IPS-11a (cell line): ENCODE data around the gene KLHL22.
"Not testable (repeated sequence)": the region's sequence is repeated elsewhere in the genome, so short reads cannot be mapped to it uniquely, and the experiment has no call there.

Source experiments
- H3K4me3 ChIP-seq: one replicate; pipeline ENCODE4 v1.5.1; 2013; ENCODE audit warnings: low read depth, low read length, control low read depth

The KLHL22 gene

DNA sequence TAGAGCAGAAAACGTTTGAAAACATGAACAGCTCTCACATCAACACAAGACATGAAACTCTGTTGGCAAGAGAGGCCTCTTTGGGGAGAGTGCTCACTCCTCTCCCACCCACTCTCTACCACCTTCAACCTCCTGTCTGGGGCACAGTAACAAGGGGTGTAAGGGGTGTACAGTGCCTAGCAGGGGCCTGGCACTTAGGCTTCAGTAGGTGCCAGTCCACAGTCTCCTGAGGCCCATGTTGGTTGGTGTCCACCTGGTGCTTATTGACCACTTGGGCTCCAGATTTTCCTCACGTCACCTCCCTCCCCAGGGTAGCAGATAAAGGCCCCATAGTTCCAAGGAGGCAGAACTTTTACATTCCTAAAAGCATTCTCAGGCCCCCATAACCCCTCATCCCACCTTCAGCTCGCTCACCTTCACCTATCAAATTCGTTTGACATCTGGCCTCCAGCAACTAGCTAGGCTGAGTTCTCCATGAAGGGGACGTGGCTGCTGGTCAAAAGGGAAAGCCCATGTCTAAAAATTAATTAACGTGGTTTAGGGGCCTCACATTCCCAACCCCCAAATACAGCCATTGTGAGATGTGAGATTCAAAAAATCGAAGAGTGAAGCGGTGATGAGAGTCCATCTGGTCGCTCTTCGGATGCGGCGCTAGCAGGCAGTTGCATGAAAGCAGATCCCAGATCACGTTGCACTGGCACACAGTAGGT lies 11.1 kb upstream of the KLHL22 start:
- peak overlapping the region; percentile 86 for H3K4me3 ChIP-seq

DNA sequence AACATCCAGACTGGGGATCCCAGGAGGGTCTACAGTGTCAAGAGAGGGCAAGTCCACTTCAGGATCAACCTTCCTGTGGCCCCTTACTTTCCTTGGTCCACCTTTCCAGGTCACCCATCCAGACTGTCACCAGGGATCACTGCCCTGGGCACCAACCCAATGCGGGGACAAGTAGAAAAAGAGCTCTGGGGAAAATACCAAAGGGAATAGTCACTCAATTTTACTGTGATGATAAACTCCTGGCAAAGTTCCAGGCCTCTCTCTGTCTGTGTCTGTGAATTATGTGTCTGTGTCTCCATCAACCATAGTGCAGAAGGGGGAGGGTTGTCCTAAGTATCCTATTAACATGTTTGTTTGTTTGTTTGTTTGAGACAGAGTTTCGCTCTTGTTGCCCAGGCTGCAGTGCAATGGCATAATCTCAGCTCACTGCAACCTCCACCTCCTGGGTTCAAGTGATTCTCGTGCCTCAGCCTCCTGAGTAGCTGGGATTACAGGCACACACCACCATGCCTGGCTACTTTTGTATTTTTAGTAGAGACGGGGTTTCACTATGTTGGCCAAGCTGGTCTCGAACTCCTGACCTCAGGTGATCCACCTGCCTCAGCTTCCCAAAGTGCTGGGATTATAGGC lies 8.8 kb upstream of the KLHL22 start:
- not testable (repeated sequence) for H3K4me3 ChIP-seq

DNA sequence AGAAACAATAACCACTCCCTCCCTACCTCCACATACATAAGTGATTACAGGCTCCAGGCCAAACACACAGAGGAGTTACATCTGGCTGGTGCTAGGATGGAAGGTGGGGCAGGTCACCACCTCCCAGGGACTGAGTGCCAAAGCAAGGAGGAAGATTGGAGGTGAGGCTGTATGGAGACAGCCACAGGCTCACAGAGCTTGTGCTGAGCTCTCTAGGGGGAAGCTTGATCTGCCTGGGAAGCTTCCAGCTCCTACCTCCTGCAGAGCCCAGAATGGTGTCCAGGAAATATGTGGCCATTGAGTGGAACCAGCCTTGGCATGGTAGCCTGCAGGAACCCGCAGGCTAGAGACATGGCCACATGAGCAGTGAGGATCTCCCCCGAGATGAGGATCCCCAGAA lies 8.2 kb upstream of the KLHL22 start:
- H3K4me3 ChIP-seq, result no peak overlapping the region

DNA sequence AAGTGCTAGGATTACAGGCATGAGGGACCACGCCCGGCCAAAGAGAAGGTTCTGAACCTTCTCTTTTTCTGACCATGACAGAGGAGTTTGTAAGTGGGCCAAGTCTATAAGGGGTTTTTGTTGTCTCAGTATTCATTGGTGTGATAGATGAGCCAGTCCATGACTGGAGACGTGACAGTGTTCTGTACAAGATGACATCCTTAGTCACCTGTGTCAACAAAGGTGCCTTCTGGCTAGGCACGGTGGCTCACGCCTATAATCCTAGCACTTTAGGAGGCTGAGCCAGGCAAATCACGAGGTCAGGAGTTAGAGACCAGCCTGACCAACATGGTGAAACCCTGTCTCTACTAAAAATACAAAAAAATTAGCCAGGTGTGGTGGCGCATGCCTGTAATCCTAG lies 4.2 kb upstream of the KLHL22 start:
- no peak overlapping the region for H3K4me3 ChIP-seq

DNA sequence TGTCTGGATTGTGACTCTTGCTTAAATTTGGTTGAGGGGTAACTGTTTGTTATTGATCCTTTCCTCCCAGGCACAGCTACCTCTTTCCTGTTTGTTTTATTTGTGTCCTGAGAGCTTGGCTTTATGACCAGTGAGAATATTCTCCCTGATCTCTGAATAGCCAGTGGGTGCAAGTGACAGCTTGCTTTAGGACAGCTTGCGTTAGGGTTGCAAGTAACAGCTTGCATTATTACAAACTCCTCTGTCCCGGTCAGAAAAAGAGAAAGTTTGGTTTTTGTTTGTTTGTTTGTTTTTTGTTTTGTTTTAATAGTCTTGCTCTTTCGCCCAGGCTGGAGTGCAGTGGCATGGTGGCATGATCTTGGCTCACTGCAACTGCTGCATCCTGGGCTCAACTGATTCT lies 3.3 kb upstream of the KLHL22 start:
- H3K4me3 ChIP-seq, result no peak overlapping the region

DNA sequence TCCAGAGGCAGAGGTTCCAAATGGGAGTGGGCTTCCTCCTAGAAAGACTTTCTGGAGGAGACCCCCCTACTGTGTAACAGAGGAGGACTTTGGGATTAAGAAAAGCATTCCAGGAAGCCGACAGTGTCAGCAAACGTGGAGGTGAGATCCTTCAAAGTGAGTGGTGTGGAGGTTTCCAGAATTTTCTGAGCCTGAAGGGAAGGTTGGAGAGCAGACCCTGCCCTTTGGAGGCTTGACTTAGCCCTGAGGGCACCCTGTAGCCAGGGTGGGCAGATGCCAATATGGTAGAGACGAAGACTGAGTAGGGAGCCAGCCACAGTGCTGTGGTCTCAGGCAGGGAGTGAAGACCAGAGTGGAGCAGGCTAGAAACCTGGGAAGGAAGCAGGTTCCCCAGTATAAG lies 1.8 kb upstream of the KLHL22 start:
- H3K4me3 ChIP-seq, result no peak overlapping the region

DNA sequence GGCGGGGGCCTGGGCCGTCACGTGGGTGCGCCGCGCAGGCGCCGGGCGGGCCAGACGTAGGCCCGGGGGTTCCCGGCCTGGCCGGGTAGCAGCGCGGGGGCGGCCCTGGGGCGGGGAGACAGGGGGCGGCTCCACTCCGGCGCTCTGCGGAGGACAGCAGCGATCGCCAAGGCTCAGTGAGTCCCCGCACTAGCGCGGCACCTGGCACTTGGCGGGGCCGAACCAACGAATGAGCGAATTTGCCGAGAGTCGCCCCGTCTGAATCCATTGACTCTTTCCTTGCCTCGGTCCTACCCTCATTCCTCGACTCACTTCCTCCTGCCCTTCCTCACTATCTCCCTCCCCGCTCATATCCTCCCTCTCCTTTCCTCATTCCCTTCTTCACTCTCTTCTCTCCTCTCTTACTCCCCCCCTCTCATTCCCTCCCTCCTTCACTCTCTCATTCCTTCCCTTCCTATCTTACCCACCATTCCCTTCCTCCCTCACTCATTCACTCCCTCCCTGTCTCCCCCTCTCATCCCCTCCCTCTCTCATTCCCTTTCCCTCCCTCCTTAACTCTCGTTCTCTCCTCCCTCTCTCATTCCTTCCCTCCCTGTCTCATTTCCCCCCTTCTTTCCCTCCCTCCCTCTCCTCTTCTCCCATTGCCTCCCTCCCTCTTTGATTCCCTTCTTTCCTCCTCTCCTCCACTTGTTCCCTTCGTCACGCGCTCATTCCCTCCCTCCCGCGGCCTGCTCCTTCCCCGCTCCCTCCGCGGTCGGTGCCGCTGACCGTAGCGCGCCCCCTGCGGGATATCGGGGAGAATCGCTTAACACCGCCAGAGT lies 476 bp upstream of the KLHL22 start:
- peak overlapping the region; percentile 83 for H3K4me3 ChIP-seq

DNA sequence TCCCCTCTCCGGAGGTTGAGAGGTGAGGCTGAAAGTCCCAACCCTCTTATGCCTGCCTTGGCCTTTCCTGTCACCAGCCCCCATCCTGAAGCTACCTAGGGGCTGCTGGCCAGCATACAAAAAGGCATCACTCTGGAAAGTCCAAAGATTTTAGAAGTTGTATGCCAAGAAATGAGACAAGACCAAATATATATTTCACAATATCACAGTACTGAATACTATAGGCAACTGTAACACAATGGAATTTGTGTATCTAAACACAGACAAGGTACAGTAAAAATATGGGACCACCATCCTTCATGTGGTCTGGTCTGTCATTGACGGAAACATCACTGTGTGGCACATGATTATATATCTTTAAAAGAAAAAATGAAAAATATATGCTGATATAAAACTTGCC lies 4.2 kb downstream of the KLHL22 start:
- H3K4me3 ChIP-seq, result no peak overlapping the region

DNA sequence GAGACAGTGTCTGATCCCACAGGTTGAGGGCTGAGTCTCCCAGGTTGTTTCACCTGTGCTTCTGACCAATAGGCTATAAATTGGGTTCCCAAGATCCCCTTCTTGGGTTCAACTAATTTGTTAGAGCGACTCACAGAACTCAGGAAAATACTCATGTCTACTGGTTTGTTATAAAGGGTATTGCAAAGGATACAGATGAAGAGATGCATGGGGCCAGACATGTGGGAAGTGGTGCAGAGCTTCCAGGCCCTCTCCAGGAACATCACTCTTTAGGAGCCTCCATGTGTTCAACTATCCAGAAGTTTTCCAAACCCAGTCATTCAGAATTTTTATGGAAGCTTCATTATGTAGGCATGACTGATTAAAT lies 4.7 kb downstream of the KLHL22 start:
- no peak overlapping the region for H3K4me3 ChIP-seq

DNA sequence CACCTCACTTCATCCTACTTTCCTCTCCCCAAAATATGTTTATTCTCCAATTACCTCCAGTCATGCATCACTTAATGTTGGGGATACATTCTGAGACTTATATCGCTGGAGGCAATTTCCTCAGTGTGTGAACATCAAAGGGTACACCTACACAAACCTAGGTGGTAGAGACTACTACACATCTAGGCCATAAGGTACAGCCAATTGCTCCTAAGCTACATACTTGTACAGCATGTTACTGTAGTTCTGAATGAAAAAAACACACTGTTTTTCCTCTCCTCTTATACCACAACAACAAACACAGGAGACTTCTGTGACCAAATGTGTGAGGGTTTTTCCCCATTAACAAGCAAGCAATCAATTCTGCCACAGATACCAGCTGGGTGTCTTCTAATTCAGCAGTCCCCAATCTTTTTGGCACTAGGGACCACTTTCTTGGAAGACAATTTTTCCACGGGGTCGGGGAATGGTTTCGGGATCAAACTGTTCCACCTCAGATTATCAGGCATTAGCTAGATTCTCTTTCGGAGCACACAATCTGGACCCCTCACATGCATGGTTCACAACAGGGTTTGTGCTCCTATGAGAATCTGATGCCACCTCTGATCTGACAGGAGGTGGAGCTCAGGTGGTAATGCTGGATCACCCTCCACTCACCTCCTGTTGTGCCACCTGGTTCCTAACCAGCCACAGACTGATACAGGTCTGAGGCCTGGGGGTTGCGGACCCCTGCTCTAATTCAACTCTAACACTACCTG lies 5.2 kb downstream of the KLHL22 start:
- no peak overlapping the region for H3K4me3 ChIP-seq

DNA sequence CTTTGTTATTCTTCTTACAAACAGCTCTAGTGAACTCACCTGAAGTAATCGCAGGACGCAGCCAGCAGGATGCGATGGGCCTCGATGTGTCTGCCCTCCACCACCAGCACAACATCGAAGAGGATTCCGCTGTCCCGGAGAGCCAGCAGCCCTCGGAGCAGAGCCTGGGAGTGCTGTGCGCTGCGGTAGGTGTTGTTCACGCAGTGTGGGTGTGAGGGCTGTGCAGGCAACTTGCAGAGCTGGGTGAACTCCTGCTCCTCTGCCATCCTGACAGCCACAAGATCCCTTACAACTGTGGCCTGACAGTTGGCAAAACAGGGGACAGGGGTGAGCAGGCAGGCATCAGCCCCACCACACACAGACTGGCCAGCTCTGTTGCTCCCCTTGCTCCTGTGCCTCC lies 6.6 kb downstream of the KLHL22 start:
- H3K4me3 ChIP-seq, result no peak overlapping the region

DNA sequence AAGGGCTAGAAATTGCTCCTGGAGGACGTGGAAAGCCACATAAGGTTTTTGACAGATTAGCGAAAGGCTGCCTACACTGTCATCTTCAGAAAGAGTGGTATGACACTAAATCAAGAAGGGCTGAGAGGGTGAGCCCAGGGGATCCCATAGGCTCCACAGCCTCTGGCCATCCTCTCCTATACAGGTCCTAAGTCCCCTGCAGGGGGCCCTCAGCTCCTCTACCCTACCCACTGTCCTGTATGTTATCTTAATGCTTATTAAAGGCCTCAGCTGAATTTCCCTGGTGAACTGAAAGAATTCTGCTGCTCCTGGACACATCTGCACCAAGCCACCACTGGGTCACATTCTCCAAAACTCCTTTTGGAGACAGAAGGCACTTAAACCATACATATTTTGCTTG lies 7.9 kb downstream of the KLHL22 start:
- no peak overlapping the region for H3K4me3 ChIP-seq

DNA sequence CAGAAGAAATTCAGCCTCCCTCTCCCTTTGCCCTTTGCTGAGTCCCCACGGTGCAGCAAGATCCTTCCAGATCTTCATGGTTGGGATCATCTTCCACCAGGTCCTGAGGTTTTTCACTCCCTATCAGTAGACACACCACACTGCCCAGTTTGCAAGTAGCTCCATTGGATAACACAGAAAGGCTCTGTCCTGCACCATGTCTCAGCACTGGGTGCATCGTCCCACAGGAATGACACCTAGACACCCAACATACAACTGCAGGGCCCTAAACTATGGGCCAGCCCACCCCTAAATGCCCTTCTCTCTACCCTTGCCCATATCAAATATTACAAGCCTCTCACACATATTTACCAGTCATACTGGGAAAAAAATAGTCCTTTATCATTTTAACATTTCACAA lies 9.4 kb downstream of the KLHL22 start:
- no peak overlapping the region for H3K4me3 ChIP-seq

DNA sequence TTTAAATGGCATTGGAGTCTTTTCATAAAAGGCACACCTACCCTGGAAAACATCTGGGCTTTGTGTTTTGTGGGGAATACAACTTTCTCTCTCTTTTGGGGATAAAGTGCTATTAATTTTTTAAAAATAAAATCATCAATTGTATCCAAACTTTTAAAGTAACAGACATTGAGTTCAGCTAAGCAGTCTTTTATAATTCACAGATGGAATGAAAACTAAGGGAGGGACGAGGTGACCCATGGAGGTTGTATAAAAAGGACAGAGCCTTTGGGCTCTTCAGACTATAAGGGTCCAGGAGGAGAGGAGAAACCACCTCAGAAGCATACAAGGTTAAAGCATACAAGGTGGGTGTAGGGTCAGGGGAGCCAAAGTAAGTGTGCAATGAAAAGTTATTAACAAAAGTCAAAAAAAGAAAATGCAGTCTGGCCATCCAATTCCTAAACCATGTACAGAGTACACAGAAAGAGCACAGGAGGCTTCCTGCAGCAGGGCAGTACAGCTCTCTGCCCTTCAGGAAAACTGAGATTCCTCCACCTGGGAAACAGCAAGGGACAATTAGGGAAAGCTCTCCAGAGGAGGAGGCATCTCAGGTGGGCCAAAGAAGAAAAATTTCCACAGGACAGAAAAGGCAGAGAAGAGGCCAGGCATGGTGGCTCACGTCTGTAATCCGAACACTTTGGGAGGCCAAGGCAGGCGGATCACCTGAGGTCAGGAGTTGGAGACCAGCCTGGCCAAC lies 10.5 kb downstream of the KLHL22 start:
- no peak overlapping the region for H3K4me3 ChIP-seq

DNA sequence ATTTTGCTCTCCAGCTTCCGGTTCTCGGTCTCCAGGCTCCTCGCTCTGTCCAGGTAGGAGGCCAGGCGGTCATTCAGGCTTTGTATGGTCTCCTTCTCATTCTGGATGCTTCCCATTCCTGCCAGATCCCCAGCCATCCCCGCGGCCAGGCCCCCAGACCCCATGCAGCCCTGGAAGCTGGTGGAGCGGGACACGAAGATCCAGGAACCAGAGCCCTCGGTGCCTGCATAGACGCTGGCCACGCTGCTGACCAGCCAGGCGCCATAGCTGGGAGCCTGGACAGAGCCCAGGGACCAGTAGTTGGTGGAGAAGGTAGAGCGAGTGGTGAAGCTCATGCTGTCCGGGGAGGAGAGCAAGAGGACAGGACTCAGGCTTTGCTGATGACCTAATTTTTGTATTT lies 11.8 kb downstream of the KLHL22 start:
- H3K4me3 ChIP-seq, result no peak overlapping the region

DNA sequence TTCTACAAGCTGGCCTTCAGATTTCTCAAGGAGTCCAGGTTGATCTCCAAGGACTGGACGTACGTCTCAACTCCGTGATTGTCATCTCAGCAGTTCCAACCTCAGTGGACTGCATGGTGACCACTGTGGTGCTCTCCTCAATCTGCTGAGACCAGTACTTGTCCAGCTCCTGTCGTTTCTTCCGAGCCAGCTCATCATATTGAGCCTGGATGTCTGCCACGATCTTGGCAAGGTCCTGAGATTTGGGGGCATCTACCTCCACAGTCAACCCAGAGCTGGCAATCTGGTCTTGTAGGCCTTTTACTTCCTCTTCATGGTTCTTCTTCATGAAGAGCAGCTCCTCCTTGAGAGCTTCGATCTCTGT lies 12.5 kb downstream of the KLHL22 start:
- H3K4me3 ChIP-seq, result not testable (repeated sequence)

DNA sequence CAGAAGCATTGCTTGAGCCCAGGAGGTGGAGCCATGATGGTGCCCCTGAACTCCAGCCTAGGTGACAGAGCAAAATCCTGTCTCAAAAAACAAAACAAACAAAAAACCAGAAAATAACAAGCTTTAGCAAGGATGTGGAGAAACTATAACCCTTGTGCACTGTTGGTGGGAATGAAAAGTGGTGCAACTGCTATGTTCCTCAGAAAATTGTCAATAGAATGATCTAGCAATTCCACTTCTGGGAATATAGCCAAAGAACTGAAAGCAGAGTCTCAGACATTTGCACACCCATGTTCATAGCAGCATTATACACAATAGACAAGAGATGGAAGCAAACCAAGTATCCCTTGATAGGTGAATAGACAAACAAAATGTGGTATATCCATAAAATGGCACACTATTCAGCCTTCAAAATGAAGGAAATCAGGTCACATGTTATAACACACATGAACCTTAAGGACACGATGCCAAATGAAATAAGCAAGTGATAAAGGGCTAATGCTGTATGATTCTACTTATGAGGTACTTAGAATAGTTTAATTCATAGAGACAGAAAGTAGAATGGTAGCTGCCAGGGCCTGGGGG lies 15.9 kb downstream of the KLHL22 start:
- no peak overlapping the region for H3K4me3 ChIP-seq

DNA sequence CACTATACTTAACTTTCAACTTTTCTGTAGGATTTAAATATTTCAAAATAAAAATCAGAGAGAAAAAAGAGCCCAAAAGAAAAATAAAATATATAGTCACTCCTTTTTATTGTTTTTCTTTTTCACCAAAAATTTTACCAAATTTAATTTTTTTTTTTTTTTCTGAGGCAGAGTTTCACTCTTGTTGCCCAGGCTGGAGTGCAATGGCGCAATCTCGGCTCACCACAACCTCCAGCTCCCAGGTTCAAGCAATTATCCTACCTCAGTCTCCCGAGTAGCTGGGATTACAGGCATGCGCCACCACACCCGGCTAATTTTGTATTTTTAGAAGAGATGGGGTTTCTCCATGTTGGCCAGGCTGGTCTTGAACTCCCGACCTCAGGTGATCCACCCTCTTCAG lies 17.5 kb downstream of the KLHL22 start:
- not testable (repeated sequence) for H3K4me3 ChIP-seq

DNA sequence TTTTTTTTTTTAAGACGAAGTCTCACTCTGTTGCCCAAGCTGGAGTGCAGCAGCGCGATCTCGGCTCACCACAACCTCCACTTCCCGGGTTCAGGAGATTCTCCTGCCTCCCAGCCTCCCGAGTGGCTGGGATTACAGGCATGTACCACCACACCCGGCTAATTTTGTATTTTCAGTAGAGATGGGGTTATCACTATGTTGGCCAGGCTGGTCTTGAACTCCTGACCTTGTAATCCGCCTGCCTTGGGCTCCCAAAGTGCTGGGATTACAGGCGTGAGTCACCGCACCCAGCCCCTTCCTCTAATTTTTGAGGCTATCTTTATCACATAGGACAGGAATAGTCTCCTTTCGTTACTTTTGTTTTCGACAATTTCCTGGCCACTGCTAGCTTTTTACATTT lies 20.0 kb downstream of the KLHL22 start:
- H3K4me3 ChIP-seq, result not testable (repeated sequence)

DNA sequence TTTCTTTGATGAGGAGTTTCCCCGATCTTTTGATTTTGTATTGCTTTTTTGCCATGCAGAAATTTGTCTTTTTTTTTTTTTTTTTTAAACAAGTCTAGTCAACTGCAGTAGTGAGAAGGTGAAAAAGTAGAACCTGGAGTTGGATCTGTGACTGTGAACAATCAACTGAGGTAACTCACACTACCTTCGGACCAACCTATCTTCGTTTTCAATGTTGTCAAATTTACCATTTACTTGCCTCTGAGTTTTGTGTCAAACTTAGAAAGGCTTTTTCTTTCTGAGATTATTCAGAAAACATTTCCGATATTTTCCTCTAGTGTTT lies 20.5 kb downstream of the KLHL22 start:
- no peak overlapping the region for H3K4me3 ChIP-seq
